Femur (tissue), 1 donor: ENCODE results near the gene POLD3.
"Not testable (repeated sequence)": the region's sequence is repeated elsewhere in the genome, so short reads cannot be mapped to it uniquely, and the experiment has no call there.

Experiments
- DNase-seq: peaks from one replicate; pipeline ENCODE4 v3.0.0-alpha.2; 2017

Gene POLD3

DNA sequence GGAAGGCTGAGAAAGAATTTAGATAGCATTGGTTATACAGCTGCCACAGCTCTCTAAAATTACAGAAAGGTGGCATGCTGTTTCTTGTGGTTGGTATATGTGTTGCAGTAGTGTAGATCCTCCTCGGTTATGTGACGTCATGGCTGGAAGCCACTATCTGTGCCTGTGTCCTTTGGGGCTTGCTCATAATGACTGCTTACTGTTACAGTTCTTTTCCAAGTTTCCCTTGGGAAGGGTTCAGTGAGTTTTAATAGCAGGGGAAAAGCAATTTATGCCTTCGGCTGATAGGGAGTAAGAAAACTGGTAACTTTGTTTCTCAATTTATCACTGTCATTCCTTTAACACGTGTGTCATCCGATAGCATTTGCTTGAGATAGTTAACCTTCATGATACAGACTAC is 47.2 kb downstream of the POLD3 start:
- peak; percentile 36 for DNase-seq

DNA sequence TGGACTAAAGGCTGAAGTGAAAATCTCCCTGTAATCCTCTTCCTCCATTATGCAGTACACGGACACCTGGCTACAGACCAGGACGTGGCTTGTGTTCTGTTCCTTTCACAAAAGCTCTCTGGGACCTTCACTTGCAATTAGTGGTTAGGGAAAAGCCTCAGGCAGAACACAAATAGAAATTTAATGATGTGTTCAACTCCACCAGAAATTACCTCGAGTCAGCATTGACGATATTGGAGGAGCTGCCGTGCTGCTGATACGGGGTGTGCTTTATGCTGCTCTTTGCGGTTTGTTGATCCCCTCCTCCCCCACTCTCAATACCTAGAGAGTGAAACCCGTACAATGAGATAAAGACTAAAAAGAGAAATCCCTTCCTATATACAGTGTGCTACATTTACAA is 48.9 kb downstream of the POLD3 start:
- DNase-seq: peak; percentile 53

DNA sequence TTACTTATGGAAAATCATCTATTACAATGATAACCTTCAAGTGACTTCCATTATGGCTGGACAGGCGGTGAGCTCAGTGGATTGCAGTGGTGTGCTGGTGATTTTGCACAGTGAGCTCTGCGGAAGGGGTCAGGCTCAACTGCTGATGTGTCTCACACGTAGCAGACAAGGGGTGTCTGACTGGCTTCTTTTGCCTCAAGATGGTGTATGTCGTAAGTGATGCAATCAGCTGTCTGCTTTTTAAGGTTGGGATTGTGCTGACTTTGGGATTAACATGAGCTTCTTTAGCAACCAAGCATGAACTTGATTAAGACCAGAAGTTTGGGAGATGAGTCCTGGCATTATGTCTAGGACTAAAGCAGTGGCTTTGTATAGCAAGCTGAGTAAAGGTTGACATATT is 49.5 kb downstream of the POLD3 start:
- no peak for DNase-seq

DNA sequence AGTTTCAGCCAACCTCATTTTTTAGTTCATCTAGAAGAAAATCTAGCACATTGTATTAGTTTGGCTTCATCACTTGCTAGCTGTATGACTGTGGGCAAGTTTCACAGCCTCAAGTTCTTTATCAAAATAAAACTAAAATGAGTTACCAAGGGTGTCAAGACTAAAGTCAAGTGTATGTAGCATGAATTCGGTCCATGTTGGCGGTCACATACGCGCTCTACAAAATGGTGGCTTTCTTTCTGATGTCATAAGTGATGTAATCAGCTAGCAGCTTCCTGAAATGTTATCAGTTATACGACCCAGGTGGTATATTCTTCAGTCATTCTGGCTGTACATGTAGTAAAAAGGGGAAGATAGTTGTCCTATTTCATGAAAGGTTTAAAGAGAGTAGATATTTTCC is 50.5 kb downstream of the POLD3 start:
- DNase-seq: no peak

DNA sequence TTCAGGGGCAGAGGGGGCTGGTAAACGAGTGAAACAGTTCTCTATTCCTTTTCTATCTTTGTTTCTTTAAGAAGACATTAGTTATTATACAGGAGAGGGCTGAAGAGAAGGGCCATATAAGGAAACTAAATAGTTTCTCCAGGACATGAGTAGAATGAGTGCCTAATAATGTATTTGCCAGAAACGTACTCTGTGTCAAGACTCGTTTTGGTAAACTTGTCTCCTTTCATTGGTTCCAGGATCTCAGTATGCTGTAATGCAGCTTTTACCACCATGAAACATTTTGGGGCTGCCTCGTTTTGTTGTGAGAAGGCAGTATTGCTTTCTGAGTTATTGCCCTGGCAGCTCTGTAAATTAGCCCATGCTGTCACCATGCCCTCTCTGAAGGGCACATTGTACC is 51.7 kb downstream of the POLD3 start:
- DNase-seq: no peak

DNA sequence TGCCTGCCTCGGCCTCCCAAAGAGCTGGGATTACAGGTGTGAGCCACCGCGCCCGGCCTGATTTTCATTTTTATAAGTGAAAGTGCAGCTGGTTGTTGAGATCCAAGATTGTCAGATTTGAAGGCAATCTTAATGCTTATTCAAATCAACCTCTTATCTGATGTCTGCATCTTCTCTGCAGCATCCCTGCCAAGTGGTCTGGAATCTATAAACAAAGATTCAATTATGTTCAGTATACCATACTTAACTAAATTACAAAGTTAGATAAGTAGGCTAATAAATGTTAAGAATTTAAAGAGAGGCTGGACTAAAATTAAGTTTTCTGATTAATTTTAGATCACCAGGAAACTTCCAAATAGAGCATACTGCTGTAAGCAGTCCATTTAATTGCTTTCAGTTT is 53.8 kb downstream of the POLD3 start:
- DNase-seq: no peak

DNA sequence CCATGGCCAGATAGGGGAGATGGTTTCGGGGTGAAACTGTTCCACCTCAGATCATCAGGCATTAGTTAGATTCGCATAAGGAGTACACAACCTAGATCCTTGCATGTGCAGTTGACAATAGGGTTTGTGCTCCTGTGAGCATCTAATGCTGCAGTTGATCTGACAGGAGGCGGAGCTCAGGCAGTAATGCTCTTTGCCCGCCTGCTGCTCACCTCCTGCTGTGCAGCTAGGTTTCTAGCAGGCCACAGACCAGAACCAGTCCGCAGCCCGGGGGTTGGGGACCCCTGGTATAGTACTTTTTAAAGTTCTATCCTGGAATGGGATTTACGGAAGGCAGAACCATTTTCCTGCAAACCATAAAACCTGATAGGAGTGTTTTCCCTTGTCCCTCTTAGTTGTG is 54.6 kb downstream of the POLD3 start:
- no peak for DNase-seq

DNA sequence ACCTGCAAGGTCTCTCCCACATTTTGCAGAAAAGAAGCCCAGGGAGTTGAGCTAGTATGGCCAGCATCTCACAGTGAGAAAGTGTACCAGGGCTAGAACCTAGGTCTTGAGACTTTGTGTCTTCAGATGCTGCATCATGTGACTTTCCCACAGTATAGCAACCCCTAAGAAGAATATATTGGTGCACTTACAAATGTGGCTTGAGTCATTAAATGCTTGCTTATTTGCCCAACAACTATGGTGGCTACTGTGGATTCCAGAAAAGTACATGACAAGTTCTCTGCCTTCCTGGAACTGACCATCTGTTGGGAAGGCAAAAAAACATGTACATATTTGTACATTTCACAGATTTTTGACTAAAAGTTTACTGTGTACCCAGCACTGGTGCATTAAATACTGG is 55.0 kb downstream of the POLD3 start:
- no peak for DNase-seq

DNA sequence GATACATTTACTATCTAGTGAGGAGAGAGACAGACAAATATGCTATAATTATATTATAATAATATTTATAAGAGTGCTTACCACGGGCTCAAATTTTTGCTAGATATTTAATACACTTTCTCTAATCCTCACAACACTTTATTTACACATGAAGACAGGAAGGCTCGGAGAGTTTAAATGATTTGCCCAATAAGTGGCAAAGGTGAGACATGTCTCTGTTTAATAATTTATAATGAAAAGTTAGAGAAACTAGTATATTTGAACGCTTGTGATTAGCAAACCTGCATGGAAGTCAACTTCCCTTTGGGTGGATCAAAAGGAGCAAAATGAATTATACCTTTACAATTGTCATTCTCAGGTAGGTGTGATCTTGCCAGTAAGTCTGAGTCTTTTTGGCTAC is 55.4 kb downstream of the POLD3 start:
- no peak for DNase-seq

DNA sequence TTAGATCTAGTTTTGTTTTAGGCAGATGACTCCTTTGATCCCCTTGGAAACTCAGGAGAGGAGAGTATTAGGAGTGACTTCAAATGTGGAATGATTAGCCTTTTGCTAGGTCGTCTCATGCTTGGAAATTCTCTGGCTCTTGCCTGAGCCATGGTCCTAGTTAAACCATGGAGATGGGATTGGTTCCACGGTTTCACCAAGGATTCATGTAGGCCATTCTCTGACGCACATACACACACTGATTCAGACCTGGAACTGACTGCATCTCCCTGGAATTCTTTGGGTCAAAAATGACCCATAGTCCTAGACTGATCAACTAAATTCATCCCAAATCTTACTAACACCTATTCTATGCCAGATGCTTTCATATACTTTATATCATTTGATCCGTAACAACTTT is 56.5 kb downstream of the POLD3 start:
- no peak for DNase-seq

DNA sequence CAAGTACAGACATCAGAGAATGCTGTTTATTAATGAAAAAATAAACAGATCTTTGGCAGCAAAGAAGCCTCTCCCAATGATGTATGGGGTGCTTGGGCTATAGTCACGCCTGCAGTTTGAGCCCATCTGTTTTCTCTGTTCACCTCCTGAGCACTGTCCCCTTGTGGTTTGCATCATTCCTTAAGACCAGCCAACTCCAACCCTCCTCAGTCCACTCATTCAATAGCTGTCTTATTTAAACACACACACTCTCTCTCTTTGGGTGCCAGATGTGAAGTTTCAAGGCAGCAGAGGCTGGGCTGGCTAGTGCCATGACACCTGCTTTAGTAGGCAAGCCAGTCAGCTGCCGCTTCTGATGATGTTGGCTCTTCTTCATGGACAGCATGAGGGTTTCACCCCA is 58.1 kb downstream of the POLD3 start:
- peak; percentile 63 for DNase-seq

DNA sequence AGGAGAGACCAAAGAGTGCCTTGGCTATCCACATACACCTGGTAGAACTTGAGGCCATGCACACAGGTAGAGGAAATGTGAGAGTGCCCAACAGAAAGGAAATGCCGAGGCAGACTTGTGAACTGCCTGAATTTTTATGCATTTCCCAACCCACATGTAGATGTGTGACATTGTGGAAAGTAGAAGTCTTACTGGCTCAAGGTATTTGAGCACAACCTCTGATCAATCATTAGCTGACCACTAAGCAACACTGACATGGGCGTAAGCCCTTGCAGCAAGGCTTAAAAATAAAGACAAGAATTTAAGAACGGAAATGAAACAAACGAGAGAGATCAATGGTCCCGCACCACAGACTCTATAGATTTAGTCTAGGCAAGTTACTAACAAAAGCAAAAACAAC is 62.6 kb downstream of the POLD3 start:
- no peak for DNase-seq

DNA sequence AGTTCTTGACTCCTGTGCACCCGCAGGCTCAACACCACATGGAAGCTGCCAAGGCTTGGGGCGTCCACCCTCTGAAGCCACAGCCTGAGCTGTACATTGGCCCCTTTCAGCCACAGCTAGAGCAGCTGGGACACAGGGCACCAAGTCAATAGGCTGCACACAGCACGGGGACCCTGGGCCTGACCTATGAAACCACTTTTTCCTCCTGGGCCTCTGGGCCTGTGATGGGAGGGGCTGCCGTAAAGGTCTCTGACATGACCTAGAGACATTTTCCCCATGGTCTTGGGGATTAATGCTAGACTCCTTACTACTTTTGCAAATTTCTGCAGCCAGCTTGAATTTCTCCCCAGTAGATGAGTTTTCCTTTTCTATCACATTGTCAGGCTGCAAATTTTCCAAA is 66.7 kb downstream of the POLD3 start:
- not testable (repeated sequence) for DNase-seq

DNA sequence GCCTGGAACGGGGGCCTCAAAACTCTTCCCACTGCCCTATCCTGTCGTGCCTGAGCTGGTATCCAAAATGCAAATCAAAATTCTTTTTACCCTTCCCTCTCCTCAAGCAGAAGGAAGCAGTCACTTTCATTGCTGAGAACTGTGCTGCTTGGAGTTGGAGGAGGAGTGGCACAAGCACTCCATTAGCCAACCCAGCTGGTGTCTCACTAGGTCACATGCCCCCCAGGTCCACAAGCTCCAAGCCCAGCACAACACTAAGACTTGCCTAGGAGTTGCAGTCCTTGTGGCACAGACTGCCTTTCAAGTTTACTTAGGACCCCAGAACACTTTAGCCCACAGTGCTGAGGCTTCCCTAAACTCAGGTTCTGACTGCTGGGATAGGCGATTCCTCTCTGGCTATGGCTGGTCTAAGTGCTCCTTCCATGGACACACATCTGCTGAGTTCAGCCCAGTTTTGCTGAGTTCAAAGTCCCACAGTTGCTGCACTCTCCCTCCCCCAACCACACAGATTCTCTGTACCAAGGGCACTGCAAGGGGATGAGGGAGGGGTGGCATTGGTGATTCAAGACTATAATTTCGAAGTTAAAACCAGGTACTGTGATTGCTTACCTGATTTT is 70.2 kb downstream of the POLD3 start:
- no peak for DNase-seq

DNA sequence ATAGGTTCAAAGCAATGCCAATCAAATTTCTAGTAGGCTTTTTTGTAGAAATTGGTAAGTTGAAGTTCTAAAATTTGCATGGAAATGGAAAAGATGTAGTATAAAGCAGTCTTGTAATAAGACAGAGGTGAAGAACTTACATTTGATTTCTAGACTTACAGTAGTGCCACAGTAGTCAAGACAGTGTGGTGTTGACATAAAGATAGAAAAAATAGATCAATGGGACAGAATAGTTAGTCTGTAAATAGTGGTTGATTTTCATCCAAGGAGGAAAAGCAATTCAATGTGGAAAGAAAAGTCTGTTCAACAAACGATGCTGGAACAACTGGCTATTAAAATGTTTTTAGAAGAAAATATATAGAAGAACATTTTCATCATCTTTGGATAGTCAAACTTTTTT is 70.9 kb downstream of the POLD3 start:
- no peak for DNase-seq

DNA sequence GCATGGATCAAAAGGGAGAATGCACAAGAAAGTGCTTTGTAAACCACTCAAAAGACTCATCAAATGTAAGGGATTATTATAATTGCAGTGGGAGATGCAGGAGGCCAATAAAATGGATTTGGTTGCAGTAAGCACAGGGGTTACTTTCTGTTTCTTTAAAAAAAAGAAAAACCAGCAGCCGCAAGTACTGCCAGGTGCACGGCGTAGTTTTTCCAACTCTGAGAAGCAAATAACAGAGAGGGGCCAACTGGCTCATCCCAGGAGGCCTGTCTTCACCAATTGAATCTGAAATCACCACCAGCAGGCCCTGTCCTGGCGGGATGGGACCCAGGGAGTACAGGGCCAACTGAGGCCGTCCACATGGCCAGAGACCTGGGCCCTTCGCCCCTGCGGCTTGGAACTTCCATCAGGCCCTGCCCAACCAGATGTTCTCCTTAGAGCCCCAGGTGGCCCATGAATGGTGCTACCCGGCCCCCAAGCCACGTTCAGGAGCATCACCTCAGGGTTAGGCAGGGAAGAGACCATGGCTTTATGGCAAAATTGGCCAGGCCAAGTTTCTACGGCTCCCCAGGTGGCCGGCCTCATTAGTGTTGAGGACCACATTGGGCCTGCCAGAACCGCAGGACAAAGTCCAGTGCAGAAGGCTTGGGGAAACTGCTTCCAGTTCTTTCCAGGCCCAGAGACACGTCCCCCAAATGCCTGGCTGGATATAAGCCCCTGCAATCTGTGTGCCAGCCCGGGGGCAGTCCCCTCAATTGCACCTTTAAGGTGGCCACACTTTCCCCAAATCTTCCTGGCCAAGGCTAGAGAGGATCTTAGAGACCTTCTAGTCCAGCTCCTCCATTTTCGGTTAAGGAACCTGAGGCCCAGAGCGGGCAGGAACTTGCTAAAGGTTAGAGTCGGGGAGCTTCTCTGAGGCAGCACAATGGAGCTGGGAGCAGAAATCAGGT is 77.1 kb downstream of the POLD3 start:
- no peak for DNase-seq

DNA sequence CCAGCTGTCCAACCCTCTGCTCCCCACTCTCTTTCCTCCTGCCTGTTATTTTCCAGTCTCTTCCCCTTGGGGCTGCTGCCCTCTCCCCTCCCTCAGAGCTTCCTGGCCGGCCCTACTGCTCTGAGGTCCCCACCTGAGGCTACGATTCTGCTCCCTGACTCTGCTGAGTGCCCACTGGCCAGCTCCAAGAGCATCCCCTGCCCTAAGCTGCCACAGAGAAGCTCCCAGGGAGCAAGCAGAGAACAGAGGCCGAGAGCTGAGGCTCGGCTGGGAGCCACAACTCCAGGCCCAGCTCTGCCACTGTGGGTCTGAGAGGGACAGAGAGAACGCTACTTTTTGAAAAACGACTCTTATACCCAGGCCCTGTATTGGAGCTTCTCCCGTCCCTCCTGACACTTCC is 77.8 kb downstream of the POLD3 start:
- DNase-seq: no peak

DNA sequence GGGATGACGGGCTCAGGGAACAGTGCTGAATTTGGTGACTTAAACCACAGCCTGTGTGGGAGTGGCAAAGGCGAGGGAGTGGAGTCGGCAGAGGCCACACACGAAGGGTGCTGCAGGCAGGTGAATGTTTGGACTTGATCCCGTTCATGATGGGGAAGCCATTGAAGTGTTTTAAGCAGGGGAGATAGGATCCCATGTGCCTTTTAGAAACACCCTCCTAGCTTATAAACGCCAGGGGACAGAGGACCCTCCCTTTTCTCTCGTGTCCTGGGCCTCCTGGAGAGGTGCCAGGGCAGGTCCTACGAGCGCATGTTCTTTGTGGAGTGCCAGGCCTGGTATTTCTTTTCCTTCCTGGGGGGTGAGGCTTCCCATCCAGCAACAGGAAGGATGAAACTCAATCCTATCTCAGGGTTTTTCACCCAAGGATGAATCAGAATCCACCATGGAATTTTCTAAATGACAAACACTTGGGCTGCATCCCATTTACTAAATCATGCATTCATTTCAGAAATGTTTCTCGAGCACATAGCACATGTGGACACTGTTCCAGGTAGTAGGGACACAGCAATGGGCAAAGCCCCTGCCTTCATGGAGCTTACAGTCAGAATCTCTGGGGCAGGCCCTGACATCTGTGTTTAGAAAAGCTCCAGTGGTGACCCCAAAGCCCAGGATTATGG is 79.3 kb downstream of the POLD3 start:
- no peak for DNase-seq

DNA sequence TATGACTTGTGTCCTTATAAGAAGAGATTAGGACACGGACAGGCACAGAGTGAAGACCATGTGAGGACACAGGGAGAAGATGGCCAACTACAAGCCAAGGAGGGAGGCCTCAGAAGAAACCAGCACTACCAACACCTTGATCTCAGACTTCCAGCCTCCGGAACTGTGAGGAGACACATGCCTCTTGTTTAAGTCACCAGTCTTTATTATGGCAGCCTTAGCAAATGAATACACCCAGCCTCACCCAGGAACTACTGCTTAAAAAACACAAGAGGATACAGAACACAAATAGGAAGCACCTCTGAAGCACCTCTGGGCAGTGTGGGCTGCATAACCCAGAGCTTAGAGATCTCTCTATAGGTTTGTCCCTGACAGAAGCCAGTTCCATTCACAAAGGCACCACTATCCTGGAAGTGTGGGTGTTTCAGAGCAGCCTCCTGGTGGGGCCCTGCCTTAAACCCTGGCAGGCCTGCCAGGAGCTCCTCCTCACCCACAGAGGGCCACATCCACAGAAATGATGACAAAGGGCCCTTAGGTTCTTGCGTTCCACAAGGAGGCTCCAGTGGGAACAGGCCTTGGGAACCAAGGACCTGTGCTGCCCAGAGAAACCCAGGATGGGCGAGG is 80.1 kb downstream of the POLD3 start:
- no peak for DNase-seq

DNA sequence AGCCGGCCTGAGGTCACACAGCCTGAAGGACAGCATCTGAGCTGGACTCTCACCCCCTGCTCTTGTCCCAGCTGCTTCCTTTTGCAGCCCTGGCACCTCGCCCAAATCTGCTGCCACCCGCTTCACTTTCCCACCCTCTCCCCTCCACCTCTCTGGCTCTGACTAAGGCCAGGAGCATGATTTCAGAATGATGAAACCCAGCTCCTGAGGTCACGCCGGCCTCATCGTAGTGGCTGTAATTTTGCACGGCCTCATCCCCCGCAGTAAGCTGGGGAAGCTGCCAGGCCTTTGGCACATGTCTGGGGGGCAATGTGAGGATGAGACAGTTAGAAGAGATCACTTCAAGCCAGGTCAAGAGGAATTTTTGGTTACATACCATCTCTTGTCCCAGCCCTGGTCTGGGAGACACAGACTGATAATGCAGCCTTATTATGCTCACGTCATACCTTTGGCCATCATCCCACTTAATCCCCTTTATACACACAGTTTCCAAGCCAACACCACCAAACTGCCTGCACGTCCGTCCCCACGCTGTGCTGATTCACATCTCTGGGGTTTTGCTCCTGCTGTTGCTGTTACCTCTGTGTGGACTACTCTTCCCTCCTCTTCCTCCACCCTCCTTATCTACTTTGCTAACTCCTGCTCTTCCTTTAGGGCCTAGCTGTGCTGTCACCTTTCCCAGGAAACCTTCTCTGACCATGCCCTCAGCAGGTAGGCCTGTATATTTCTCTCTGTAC is 80.7 kb downstream of the POLD3 start:
- peak; percentile 79 for DNase-seq

DNA sequence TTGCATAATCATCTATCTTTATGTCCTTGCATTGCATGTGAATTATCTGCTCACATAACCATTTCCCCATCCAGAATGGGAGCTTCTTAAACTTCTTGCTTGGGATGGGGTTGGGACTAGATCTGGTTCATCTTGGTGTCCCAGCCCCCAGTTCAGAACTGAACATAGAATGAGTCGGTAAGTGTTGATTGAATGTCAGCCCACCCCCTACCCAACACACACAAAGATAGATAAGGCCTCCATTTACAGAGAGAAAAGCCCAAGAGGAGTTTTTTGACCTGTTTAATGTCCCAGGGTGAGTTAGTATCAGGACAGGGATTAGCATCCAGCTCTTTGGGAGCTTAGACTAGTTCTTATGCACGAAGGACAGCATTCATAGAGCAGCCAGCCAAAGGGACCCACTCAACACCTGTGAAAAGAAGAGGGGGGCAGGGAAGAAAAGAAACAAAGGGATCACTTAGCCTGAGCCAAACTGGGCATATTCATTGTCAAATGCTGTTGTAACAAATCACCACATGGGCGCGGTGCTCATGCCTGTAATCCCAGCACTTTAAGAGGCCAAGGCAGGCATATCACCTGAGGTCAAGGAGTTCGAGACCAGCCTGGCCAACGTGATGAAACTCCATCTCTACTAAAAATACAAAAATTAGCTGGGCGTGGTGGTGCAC is 81.4 kb downstream of the POLD3 start:
- DNase-seq: no peak

DNA sequence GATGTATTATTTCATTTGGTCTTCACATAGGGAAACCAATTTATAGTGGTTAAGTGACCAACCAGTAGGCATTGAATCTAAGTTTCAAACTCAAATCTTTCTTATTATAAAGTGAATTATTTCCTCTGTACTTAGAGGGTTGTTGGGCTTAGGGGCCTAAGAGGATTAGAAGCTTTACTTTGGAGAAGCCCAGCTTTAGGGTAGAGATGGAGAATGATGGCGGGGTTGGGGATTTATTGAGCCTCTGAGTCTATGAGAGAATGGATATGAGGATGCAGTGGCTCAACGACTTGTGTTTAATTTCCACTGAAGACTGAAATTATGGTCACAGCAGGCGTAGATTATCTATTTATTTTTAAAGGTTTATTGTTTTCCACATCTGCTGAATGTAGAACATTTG is 83.4 kb downstream of the POLD3 start:
- DNase-seq: no peak
